HL-60 (cell line): Measurements from ENCODE around the gene ABCA7.
"Not testable (repeated sequence)": the region's sequence is repeated elsewhere in the genome, so short reads cannot be mapped to it uniquely, and the experiment has no call there.

Source experiments
- DNase-seq, 2 experiments: peaks; one replicate each; pipeline ENCODE4 v3.0.0-alpha.2; 2010 to 2020; ENCODE audit warnings: low read depth in 1 of 2, low spot score in 1 of 2
- H3K27ac ChIP-seq: fragments of 250-450 bp; sonication (Bioruptor Pico); replicated peaks from 2 replicates; pipeline ENCODE4 v1.5.1; 2020; ENCODE audit warnings: mild to moderate bottlenecking, moderate library complexity
- H3K27me3 ChIP-seq: fragments of 250-450 bp; sonication (Bioruptor Pico); 2 replicates; pipeline ENCODE4 v1.5.1; 2021; ENCODE audit warnings: mild to moderate bottlenecking, moderate library complexity; ENCODE audit not compliant: insufficient read depth, poor library complexity, severe bottlenecking
- H3K4me3 ChIP-seq: replicated peaks from 2 replicates; pipeline ENCODE4 v1.5.1; 2011; ENCODE audit warnings: mild to moderate bottlenecking, control low read depth, low read length; ENCODE audit not compliant: insufficient read depth
- GABPA ChIP-seq: IDR thresholded peaks from 2 replicates; pipeline ENCODE4 v1.6.1; 2012; ENCODE audit warnings: low read depth
- POLR2AphosphoS5 ChIP-seq: IDR thresholded peaks from 2 replicates; pipeline ENCODE4 v1.6.1; 2012; ENCODE audit warnings: low read depth
- SPI1 ChIP-seq: IDR thresholded peaks from 2 replicates; pipeline ENCODE4 v1.6.1; 2012; ENCODE audit warnings: low read depth, mild to moderate bottlenecking, borderline replicate concordance
- TF ChIP-seq, protein P1 (sequence below): IDR thresholded peaks from 2 replicates; pipeline ENCODE4 v1.6.1; 2012; ENCODE audit warnings: low read depth; ENCODE audit not compliant: insufficient replicate concordance
- TF ChIP-seq, protein P2 (sequence below): IDR thresholded peaks from one replicate; pipeline ENCODE4 v1.5.1; 2011; ENCODE audit warnings: low read length, control low read depth, inconsistent platforms; ENCODE audit not compliant: insufficient read depth

The ABCA7 gene

DNA sequence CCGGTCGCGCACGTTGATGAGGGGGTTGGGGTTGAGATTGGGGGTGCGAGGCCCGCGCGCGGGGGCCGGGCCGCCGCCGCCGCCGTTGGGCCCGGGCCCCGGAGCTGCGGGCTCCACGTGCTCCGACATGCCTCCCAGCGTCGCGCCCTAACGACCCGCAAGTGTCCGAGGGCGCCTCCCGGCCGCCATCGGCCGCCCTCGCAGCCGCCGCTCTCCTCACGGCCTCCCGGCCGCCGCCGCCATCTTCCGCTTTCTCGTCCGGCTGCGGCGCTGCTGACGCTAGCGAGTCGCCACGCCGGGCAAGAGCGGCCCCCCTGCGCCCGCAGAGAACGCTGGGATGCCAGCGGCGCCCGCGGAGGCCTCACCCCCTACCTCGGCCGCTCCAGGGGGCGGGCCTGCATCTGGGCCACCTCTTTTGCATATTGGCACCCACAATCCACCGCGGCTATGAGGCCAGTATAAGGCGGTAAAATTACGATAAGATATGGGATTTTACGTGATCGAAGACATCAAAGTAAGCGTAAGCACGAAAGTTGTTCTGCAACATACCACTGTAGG is 19.0 kb upstream of the ABCA7 start, which contains the start of gene TMEM259:
Gene TMEM259, minus strand, starts transcription at position 256 of the 558 bp plus-strand sequence. Its CDS starts 127 bp downstream, at position 129.
- peak; percentile 93 to 97 for DNase-seq
- TF ChIP-seq SPI1 = peak; percentile 28; the same call in 1 of the 2 replicates
- TF ChIP-seq, protein P1, sequence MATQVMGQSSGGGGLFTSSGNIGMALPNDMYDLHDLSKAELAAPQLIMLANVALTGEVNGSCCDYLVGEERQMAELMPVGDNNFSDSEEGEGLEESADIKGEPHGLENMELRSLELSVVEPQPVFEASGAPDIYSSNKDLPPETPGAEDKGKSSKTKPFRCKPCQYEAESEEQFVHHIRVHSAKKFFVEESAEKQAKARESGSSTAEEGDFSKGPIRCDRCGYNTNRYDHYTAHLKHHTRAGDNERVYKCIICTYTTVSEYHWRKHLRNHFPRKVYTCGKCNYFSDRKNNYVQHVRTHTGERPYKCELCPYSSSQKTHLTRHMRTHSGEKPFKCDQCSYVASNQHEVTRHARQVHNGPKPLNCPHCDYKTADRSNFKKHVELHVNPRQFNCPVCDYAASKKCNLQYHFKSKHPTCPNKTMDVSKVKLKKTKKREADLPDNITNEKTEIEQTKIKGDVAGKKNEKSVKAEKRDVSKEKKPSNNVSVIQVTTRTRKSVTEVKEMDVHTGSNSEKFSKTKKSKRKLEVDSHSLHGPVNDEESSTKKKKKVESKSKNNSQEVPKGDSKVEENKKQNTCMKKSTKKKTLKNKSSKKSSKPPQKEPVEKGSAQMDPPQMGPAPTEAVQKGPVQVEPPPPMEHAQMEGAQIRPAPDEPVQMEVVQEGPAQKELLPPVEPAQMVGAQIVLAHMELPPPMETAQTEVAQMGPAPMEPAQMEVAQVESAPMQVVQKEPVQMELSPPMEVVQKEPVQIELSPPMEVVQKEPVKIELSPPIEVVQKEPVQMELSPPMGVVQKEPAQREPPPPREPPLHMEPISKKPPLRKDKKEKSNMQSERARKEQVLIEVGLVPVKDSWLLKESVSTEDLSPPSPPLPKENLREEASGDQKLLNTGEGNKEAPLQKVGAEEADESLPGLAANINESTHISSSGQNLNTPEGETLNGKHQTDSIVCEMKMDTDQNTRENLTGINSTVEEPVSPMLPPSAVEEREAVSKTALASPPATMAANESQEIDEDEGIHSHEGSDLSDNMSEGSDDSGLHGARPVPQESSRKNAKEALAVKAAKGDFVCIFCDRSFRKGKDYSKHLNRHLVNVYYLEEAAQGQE = peak; percentile 69
- TF ChIP-seq, protein P2, sequence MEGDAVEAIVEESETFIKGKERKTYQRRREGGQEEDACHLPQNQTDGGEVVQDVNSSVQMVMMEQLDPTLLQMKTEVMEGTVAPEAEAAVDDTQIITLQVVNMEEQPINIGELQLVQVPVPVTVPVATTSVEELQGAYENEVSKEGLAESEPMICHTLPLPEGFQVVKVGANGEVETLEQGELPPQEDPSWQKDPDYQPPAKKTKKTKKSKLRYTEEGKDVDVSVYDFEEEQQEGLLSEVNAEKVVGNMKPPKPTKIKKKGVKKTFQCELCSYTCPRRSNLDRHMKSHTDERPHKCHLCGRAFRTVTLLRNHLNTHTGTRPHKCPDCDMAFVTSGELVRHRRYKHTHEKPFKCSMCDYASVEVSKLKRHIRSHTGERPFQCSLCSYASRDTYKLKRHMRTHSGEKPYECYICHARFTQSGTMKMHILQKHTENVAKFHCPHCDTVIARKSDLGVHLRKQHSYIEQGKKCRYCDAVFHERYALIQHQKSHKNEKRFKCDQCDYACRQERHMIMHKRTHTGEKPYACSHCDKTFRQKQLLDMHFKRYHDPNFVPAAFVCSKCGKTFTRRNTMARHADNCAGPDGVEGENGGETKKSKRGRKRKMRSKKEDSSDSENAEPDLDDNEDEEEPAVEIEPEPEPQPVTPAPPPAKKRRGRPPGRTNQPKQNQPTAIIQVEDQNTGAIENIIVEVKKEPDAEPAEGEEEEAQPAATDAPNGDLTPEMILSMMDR = no peak
- peak; percentile 42; the same call in 1 of the 2 replicates for TF ChIP-seq POLR2AphosphoS5
- Histone ChIP-seq H3K4me3 (peak within 1 kb of the TSS; percentile 95), H3K27me3 (no peaks in the 10 kb centered on the region), H3K27ac (peak within 1 kb of the TSS; percentile 98)

DNA sequence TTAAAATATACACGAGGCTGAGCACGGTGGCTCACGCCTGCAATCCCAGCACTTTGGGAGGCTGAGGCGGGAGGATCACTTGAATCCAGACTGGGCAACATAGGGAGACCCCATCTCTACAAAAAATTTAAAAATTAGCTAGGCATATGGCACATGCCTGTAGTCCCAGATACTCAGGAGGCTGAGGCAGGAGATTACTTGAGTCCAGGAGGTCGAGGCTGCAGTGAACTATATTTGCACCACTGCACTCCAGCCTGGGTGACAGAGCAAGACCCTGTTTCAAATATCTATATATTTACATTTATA is 16.1 kb upstream of the ABCA7 start:
- H3K27me3 ChIP-seq, H3K27ac ChIP-seq, H3K4me3 ChIP-seq: not testable (repeated sequence)

DNA sequence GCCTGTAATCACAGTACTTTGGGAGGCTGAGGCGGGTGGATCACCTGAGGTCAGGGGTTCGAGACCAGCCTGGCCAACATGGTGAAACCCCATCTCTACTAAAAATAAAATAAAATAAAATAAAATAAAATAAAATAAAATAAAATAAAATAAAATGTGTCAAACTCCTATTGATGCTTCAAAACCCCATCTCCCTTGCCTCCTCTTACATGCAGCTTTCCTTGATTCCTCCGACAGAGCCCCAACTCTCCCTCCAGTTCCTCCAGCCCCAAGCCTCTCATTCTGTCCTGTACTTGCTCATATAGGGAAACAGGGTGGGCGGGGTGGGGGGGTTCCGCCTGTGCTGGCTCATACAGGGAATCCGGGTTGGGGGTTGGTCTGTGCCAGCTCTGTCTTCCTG is 14.8 kb upstream of the ABCA7 start:
- DNase-seq, H3K27ac ChIP-seq, H3K4me3 ChIP-seq, H3K27me3 ChIP-seq: not testable (repeated sequence)

More for the DNA sequence above, 16.1 kb upstream of the ABCA7 start:
- DNase-seq = not testable (repeated sequence)

DNA sequence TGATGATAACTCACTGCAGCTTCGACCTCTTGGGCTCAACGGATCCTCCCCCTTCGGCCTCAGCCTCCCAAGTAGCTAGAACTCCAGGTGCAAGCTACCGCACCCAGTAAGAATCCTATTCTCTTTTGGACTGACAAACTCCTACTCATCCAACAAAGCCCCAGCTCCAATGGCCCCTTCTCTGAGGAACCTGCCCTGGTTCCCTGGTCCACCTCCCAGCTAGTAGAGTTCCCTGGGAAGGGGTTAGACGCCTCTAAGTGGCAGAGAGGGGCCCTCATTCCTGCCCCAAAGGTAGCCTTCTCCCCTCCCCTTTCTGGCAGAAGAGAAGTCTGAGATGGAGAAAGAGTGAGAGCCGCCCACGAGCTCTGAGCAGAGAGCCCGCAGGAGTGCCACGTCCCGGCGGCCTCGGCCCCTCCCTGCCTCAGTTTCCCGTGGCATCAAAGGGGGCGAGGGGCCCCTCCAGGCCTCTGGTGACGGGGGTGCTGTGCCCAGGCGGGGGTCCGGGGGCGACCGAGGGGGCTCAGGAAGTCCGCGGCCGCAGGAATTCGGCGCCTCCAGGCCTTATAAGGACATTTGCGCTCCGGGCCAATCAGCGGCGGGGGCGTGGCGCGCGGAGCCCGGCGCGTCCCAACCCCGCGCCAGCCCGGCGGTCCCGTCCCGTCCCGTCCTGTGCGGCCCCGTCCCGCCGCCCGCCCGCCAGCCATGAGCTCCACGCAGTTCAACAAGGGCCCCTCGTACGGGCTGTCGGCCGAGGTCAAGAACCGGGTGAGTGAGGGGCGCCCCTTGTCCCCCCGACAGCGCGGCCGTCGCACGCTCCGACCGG is 13.7 kb upstream of the ABCA7 start, which contains the start of gene CNN2:
Gene CNN2, plus strand, starts transcription at position 649 of the 823 bp plus-strand sequence. Its CDS starts 54 bp downstream, at position 703.
- Histone ChIP-seq H3K27me3 (no peaks in the 10 kb centered on the region), H3K27ac (peak within 1 kb of the TSS; percentile 96), H3K4me3 (peak within 1 kb of the TSS; percentile 75)
- TF ChIP-seq GABPA (no peak), SPI1 (no peak)
- peak in 1 of 2 experiments; percentile 72 for DNase-seq

DNA sequence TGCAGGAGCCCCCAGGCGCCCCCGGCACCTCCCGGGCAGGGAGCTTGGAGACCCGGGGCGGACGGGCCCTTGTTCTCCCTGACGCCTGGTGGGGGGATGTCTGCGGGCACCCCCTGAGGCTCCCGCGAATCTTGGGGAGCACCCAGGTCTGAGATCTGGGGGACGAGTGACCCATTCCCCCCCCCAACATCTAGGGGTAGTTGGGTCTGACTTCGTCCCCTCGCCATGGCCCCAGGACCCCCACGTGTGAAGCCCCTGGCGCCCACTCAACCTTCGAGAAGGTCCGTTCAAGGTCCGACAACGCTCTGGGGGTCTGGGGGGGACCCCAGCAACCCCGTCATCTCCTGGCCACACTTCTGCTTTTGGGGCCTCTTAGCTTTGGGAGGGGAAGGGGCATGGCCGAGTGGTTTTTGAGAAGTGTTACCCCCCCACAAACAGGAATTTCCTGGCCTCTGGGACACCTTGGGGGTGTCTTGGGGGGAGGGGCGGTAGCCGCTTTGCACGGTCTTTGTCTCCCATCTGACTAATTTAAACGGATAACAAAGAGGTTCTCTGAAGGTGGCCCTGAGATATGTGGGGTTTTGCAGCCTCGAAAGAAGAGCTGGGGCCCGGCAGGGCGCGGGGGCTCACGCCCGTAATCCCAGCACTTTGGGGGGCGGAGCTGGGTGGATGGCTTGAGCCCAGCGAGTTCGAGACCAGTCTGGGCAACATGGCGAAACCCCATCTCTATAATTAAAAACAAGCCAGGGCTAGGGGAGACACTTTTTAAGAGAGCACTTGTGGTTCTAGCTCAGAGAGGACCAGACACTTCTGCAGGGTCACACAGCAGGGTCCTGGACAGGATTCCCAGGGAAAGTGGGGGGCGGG is 12.9 kb upstream of the ABCA7 start:
- TF ChIP-seq SPI1 = peak; percentile 91
- no peak; the same call in 1 of the 2 replicates for TF ChIP-seq POLR2AphosphoS5
- TF ChIP-seq, protein P1 = no peak
- H3K27ac ChIP-seq = peak overlapping the region; percentile 96
- H3K27me3 ChIP-seq = no peaks in the 10 kb centered on the region

More for the DNA sequence above, 12.9 kb upstream of the ABCA7 start:
- DNase-seq = peak in 1 of 2 experiments; percentile 55
- H3K4me3 ChIP-seq = peak overlapping the region; percentile 75
